SK-N-SH (cell line): Measurements from ENCODE around the gene GAN.

Experiments used
- CTCF ChIP-seq: fragments of 200-600 bp; sonication (generic); IDR thresholded peaks from 2 replicates; pipeline ENCODE4 v1.6.1; 2017; ENCODE audit warnings: antibody characterized with exemption, mild to moderate bottlenecking, moderate library complexity
- ELF1 ChIP-seq: IDR thresholded peaks from 2 replicates; pipeline ENCODE4 v1.4.0; 2012
- EP300 ChIP-seq, 2 experiments: IDR thresholded peaks; 2 replicates each; pipeline versions ENCODE4 v1.4.0 to v1.6.1; 2012; ENCODE audit warnings: borderline replicate concordance in 1 of 2, low read depth in 1 of 2, low read length in 1 of 2
- EZH2phosphoT487 ChIP-seq: fragments of 200-600 bp; sonication (generic); IDR thresholded peaks from 2 replicates; pipeline ENCODE4 v1.6.1; 2017; ENCODE audit warnings: low read depth, mixed run types, mild to moderate bottlenecking, antibody characterized with exemption, moderate library complexity, borderline replicate concordance
- FOSL2 ChIP-seq: IDR thresholded peaks from 2 replicates; pipeline ENCODE4 v1.4.0; 2012; ENCODE audit warnings: low read depth, mild to moderate bottlenecking, moderate library complexity, borderline replicate concordance
- IRF3 ChIP-seq: fragments of 150-350 bp; IDR thresholded peaks from 2 replicates; pipeline ENCODE4 v1.6.1; 2016; ENCODE audit warnings: mild to moderate bottlenecking, low read depth, low read length
- JUND ChIP-seq: IDR thresholded peaks from 2 replicates; pipeline ENCODE4 v1.4.0; 2012
- SIN3A ChIP-seq: IDR thresholded peaks from 2 replicates; pipeline ENCODE4 v1.6.1; 2012; ENCODE audit warnings: low read depth, mild to moderate bottlenecking, low read length, moderate library complexity, borderline replicate concordance
- TEAD4 ChIP-seq: IDR thresholded peaks from 2 replicates; pipeline ENCODE4 v1.4.0; 2012; ENCODE audit warnings: mild to moderate bottlenecking, borderline replicate concordance; ENCODE audit not compliant: insufficient read depth
- USF1 ChIP-seq: IDR thresholded peaks from 2 replicates; pipeline ENCODE4 v1.4.0; 2012; ENCODE audit warnings: low read depth, borderline replicate concordance
- USF2 ChIP-seq: fragments of 150-350 bp; IDR thresholded peaks from 2 replicates; pipeline ENCODE4 v1.6.1; 2017; ENCODE audit warnings: antibody characterized with exemption, low read length, low read depth, borderline replicate concordance

DNA sequence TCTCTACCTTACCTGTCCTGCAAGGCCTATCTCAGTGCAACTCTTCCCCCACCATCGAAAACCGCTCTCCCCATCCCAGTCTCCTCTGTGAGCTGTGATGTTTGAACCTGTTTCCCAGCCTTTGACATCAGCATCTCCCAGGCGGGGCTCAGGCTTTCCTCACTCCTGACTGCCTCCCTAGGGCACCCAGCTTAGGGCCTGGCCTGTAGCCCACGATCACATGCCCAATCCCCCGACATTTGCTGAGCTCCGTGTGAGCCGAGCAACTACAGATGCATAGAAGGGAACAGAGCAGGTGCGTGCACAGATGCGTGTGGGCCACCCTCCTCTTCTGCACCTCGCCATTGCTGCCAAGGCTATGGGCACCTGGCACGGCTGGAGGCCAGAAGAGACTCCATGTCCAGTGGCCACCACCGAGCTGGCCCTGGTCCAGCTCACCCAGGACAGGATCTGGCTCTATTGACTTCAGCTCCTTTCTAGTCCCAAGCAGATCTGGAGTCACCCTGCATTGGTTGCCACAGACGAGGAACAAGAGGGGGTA lies 94.3 kb downstream of the GAN start:
- no peak for TF ChIP-seq USF2
- no peak for TF ChIP-seq CTCF
- TF ChIP-seq EZH2phosphoT487 = no peak
- no peak for TF ChIP-seq ELF1
- no peak for TF ChIP-seq SIN3A
- TF ChIP-seq EP300 (IDR thresholded peaks at IDR 0.05; ENCODE audit: borderline replicate concordance in 1 of 2, low read depth in 1 of 2, low read length in 1 of 2) = no peak
- no peak for TF ChIP-seq TEAD4
- TF ChIP-seq USF1 = no peak
- TF ChIP-seq FOSL2 = no peak
- TF ChIP-seq IRF3 = no peak
- no peak for TF ChIP-seq JUND
